ENCODE results near the gene MBNL2.
A peak's percentile ranks its signal among the peaks of the same experiment; 100 is the strongest.

MBNL2 gene

DNA sequence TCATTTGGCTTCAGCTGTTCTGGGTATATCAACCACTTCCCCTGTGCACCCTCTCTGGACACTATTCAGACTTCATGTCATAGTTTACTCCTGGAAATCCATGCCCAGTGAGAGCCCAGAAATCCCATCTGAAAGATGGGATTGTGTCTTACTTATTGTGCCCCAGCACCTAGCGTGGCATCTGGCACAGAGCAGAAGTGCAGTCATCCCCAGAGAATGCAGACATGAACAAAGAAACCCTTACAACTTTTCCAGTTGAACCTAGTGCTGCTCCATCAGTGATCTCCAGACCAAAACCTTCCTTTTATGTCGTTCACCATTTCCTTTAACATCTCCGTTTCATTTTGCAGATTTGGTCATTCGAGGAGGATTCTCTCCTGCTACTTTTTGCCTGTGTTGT, 60.6 kb downstream of the MBNL2 start:
- H3K4me3 ChIP-seq (ENCODE audit: low read depth, low read length): no peak overlapping the region
- TF ChIP-seq, protein P1, sequence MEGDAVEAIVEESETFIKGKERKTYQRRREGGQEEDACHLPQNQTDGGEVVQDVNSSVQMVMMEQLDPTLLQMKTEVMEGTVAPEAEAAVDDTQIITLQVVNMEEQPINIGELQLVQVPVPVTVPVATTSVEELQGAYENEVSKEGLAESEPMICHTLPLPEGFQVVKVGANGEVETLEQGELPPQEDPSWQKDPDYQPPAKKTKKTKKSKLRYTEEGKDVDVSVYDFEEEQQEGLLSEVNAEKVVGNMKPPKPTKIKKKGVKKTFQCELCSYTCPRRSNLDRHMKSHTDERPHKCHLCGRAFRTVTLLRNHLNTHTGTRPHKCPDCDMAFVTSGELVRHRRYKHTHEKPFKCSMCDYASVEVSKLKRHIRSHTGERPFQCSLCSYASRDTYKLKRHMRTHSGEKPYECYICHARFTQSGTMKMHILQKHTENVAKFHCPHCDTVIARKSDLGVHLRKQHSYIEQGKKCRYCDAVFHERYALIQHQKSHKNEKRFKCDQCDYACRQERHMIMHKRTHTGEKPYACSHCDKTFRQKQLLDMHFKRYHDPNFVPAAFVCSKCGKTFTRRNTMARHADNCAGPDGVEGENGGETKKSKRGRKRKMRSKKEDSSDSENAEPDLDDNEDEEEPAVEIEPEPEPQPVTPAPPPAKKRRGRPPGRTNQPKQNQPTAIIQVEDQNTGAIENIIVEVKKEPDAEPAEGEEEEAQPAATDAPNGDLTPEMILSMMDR (conservative IDR thresholded peaks at IDR 0.05; ENCODE audit: low read depth, low read length): no peak
- no peak for DNase-seq (ENCODE audit: low read depth)

DNA sequence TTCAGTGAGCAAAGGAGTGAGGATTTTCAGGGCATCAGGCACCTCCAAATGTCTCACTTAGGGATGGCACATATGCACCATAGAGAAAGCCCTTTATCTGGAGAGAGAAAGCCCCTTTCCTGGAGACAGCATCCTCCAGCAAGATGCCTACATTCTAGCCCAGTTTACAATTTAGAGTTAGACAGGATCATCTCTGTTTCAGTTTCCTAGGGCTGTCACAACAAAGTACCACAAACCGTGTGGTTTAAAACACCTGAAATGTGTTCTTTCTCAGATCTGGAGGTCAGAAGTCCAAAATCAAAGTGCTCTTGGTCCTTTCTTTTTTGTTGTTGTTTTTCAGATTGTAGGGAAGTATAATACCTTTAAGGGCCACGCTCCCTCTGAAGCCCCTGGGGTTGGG, 61.8 kb downstream of the MBNL2 start:
- DNase-seq (ENCODE audit: low read depth): no peak
- TF ChIP-seq, protein P1 (conservative IDR thresholded peaks at IDR 0.05; ENCODE audit: low read depth, low read length): no peak
- no peak overlapping the region for H3K4me3 ChIP-seq (ENCODE audit: low read depth, low read length)

DNA sequence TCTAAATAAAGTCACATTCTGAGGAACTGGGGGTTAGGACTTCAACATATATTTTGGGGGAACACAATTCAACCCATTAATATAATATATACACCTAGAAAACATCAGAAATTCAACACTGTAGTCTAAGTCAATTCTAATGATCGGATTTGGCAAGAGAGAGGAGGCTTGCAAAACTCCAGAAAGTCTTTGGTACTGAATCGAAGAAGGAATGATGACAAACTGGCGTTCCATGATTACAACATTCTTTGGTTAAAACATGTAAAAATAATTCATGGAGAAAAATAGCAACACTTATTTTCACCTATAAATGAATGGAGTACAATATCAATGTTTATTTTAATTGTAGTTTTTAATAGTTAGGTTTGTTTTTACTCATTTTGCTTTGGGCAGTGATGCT, 62.4 kb downstream of the MBNL2 start:
- no peak overlapping the region for H3K4me3 ChIP-seq (ENCODE audit: low read depth, low read length)
- TF ChIP-seq, protein P1 (conservative IDR thresholded peaks at IDR 0.05; ENCODE audit: low read depth, low read length): no peak
- peak; percentile 54 for DNase-seq (ENCODE audit: low read depth)

DNA sequence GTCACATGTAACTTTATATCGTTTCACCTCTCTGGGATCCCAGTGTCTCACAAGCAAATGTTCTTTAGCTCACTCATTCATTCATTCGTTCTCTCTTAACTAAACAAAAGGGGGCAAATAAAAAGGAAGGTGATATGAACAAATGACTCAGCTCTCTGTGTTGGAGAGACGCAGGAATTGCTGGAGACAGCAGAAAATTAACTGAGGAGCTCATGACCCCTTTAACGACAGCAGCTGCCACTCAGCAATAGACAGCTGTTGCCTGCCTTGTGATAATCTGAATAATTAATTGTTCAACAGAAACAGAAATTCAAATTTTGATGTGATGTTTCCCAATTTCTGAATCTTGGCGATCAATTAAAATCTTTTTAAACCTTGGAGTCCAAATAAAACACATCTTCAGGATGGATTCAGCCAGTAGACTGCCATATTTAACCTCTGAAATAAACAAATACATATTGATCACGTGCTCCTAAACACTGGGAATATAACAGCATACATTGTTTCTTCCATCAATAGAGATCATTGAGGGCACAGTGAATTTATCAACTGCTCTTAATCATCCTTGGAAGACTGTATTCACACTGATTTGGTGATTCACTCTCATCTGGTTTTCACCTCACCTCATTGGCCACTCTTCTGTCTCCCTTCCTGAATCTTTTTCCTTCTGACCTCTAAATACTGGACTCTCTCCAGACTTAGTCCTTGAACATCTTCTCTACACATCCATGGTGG, 63.3 kb downstream of the MBNL2 start:
- DNase-seq (ENCODE audit: low read depth): no peak
- H3K4me3 ChIP-seq (ENCODE audit: low read depth, low read length): no peak overlapping the region
- TF ChIP-seq, protein P1 (conservative IDR thresholded peaks at IDR 0.05; ENCODE audit: low read depth, low read length): no peak

DNA sequence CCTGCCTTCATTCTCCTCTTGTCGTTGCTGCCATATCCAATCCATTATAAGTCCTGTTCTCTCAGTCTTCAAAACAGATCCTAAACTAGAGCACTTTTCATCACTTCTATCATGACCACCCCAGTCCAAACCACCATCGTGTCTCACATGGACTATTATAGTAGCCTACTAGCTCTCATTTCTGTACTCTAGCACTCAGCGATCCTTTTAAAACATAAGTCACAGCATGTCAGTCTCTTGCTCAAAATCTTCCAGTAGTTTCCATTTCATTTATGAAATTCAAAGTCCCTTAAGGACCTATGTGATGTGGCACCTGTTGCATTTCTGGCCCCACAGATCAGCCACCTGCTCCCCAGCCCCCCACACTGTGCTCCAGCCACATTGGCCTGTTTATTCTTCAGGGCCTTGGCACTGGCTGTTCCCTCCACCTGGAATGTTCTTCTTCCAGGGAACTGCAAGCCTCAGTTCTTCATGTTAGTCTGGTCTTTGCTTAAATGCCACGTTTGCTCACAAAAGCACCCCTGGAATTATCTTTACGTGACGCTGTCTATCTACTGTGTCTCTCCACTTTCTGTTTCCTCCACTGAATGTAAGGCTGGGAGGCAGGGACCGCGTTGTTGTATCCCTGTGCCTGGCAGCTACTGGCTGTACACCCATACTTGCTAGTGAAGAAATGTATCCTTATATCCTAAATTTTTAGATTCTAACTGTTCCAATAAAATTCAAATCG, 64.3 kb downstream of the MBNL2 start:
- no peak for DNase-seq (ENCODE audit: low read depth)
- no peak overlapping the region for H3K4me3 ChIP-seq (ENCODE audit: low read depth, low read length)
- TF ChIP-seq, protein P1 (conservative IDR thresholded peaks at IDR 0.05; ENCODE audit: low read depth, low read length): no peak

DNA sequence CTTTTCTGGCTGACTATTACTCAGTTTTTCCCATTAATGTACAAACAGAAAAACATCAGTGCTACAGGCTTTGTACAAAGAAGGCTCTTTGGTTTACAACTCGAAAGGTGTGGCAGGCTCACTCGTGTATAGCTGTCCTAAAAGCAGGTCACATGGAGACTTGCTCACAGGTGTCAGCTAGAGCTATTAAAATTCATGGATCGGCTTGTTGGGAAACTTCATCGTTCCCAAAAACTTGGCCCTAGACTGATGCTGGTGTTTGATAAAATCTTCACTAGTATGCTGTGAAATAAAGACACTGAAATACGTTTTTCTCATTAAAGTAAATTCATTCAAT, 64.9 kb downstream of the MBNL2 start:
- DNase-seq (ENCODE audit: low read depth): no peak
- TF ChIP-seq, protein P1 (conservative IDR thresholded peaks at IDR 0.05; ENCODE audit: low read depth, low read length): no peak
- H3K4me3 ChIP-seq (ENCODE audit: low read depth, low read length): no peak overlapping the region

DNA sequence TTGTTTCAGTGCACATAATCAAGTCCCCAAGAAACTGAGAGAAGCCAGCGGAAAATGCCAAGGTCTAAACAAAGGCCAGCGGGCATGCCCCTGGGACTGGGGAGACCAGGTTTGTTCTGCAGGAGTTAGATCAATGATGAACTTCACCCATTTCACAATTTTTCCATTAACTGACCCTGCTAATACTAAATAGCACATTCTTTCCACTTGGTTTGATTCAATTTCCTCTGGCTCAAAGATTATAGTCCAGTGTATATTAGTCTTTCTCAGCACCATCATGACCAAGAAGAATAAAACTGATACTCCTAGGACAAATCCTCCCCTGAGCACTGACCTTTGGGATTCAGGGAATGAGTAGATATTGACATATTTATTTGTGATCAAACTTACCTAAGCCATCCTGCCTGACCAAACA, 66.4 kb downstream of the MBNL2 start:
- no peak overlapping the region for H3K4me3 ChIP-seq (ENCODE audit: low read depth, low read length)
- DNase-seq (ENCODE audit: low read depth): no peak
- TF ChIP-seq, protein P1 (conservative IDR thresholded peaks at IDR 0.05; ENCODE audit: low read depth, low read length): no peak
